Vagina (tissue), 2 donors: ENCODE data around the gene MARCKS. TPM values are rescaled to one million over a fixed set of nuclear protein-coding genes. Genes with fewer than 3 reads are reported as not detected.
A peak's percentile ranks its signal among the peaks of the same experiment; 100 is the strongest.

Experiments used
- DNase-seq, 2 donors: peaks; one replicate each; pipeline ENCODE4 v3.0.0-alpha.2; 2017; ENCODE audit errors: extremely low spot score in 2 of 2
- H3K27ac ChIP-seq: fragments of 200-600 bp; sonication (generic); one replicate; pipeline ENCODE4 v1.5.1; 2019
- H3K27me3 ChIP-seq: fragments of 200-600 bp; sonication (generic); one replicate; pipeline ENCODE4 v1.5.1; 2019
- H3K36me3 ChIP-seq, 2 donors: fragments of 200-600 bp; sonication (generic); one replicate each; pipeline ENCODE4 v1.5.1; 2017 to 2019
- H3K4me1 ChIP-seq: fragments of 200-600 bp; sonication (generic); one replicate; pipeline ENCODE4 v1.5.1; 2019
- H3K4me3 ChIP-seq, 2 donors: fragments of 200-600 bp; sonication (generic); 1 replicate in 1 of 2; 2 replicates in 1 of 2; pipeline ENCODE4 v1.5.1; 2016 to 2019
- H3K9me3 ChIP-seq: fragments of 200-600 bp; sonication (generic); one replicate; pipeline ENCODE4 v1.5.1; 2019
- CTCF ChIP-seq, 3 experiments: fragments of 450-650 bp in 2 of 3; fragments of 200-600 bp in 1 of 3; sonication (generic) in 1 of 3; IDR thresholded peaks; one replicate each; pipeline ENCODE4 v1.5.1; 2017 to 2019; ENCODE audit warnings: antibody characterized with exemption in 3 of 3, mild to moderate bottlenecking in 2 of 3, moderate library complexity in 2 of 3
- POLR2A ChIP-seq, 2 donors: fragments of 450-650 bp; IDR thresholded peaks; one replicate each; pipeline ENCODE4 v1.6.1; 2017; ENCODE audit warnings: antibody characterized with exemption in 2 of 2, mild to moderate bottlenecking in 2 of 2, moderate library complexity in 2 of 2
- POLR2AphosphoS5 ChIP-seq, 2 donors: sonication (generic); formaldehyde crosslinking; IDR thresholded peaks; one replicate each; pipeline ENCODE4 v1.9.0; 2017; ENCODE audit warnings: antibody characterized with exemption in 2 of 2, mild to moderate bottlenecking in 2 of 2, low read depth in 1 of 2; ENCODE audit not compliant: insufficient read depth in 1 of 2
- intact Hi-C: fragments of 100-400 bp; cut with DNase I; formaldehyde crosslinking; loops from one replicate; pipeline ENCODE4 v1.15.1; 2023
- total RNA-seq: library from RNA; depleted of rRNA; stranded (reverse); fragments of >200 nt; gene quantifications from one replicate; pipeline ENCODE4 v1.2.3, GENCODE V29; 2016

The MARCKS gene
- total RNA-seq, 1 donor from 2014 or later = 46.4 TPM

- no peak for TF ChIP-seq POLR2A (IDR thresholded peaks at IDR 0.05)
- TF ChIP-seq CTCF (IDR thresholded peaks at IDR 0.05) = no peak
- TF ChIP-seq POLR2AphosphoS5 (IDR thresholded peaks at IDR 0.05; ENCODE audit: insufficient read depth in 1 of 2, low read depth in 1 of 2) = no peak
- no peaks in the 10 kb centered on the region for H3K9me3 ChIP-seq
- DNase-seq = no peak
- H3K27ac ChIP-seq = no peak overlapping the region
- intact Hi-C loops = no loop called here
- H3K27me3 ChIP-seq = no peaks in the 10 kb centered on the region
- H3K36me3 ChIP-seq = no peaks in the 10 kb centered on the region
- no peaks in the 10 kb centered on the region for H3K4me1 ChIP-seq
- H3K4me3 ChIP-seq = no peak overlapping the region
These were observed 9.7 kb upstream of the MARCKS start for GRCh38 chr6:113847447-113847846.

GRCh38 chr6:113848280-113848679 is 8.9 kb upstream of the MARCKS start:
- H3K27ac ChIP-seq = no peak overlapping the region
- no peaks in the 10 kb centered on the region for H3K9me3 ChIP-seq
- no peaks in the 10 kb centered on the region for H3K36me3 ChIP-seq
- DNase-seq = no peak
- no peak overlapping the region for H3K4me3 ChIP-seq
- TF ChIP-seq POLR2AphosphoS5 (IDR thresholded peaks at IDR 0.05; ENCODE audit: insufficient read depth in 1 of 2, low read depth in 1 of 2) (no peak), POLR2A (IDR thresholded peaks at IDR 0.05) (no peak), CTCF (IDR thresholded peaks at IDR 0.05) (no peak)
- H3K27me3 ChIP-seq = no peaks in the 10 kb centered on the region
- intact Hi-C loops = no loop called here
- H3K4me1 ChIP-seq = no peaks in the 10 kb centered on the region

- Histone ChIP-seq H3K27ac (no peak overlapping the region), H3K27me3 (no peaks in the 10 kb centered on the region), H3K36me3 (no peaks in the 10 kb centered on the region), H3K9me3 (no peaks in the 10 kb centered on the region), H3K4me1 (no peaks in the 10 kb centered on the region), H3K4me3 (no peak overlapping the region)
- DNase-seq = no peak
- TF ChIP-seq POLR2AphosphoS5 (IDR thresholded peaks at IDR 0.05; ENCODE audit: insufficient read depth in 1 of 2, low read depth in 1 of 2) = no peak
- no peak for TF ChIP-seq POLR2A (IDR thresholded peaks at IDR 0.05)
- no peak for TF ChIP-seq CTCF (IDR thresholded peaks at IDR 0.05)
- intact Hi-C loops = no loop called here
These were observed 8.3 kb upstream of the MARCKS start for GRCh38 chr6:113848811-113849210.

- Histone ChIP-seq H3K27me3 (no peaks in the 10 kb centered on the region), H3K36me3 (no peaks in the 10 kb centered on the region), H3K4me3 (no peak overlapping the region), H3K9me3 (no peaks in the 10 kb centered on the region), H3K4me1 (no peaks in the 10 kb centered on the region), H3K27ac (no peak overlapping the region)
- DNase-seq = no peak
- intact Hi-C loops = loop anchor here (5.0 kb wide), 1 partner anchor 281 kb away; no protein-coding TSS in a partner anchor
- no peak for TF ChIP-seq CTCF (IDR thresholded peaks at IDR 0.05)
- no peak for TF ChIP-seq POLR2A (IDR thresholded peaks at IDR 0.05)
- TF ChIP-seq POLR2AphosphoS5 (IDR thresholded peaks at IDR 0.05; ENCODE audit: insufficient read depth in 1 of 2, low read depth in 1 of 2) = no peak
These were observed 3.9 kb upstream of the MARCKS start for GRCh38 chr6:113853252-113853651.

GRCh38 chr6:113854531-113855499 is 2.3 kb upstream of the MARCKS start:
- Histone ChIP-seq H3K36me3 (no peaks in the 10 kb centered on the region), H3K9me3 (no peaks in the 10 kb centered on the region), H3K27me3 (no peaks in the 10 kb centered on the region), H3K27ac (peak overlapping the region; percentile 96), H3K4me1 (no peaks in the 10 kb centered on the region), H3K4me3 (peak overlapping the region; percentile 72 to 79)
- TF ChIP-seq POLR2AphosphoS5 (IDR thresholded peaks at IDR 0.05; ENCODE audit: insufficient read depth in 1 of 2, low read depth in 1 of 2) (peak in 1 of 2 donors; percentile 48), CTCF (IDR thresholded peaks at IDR 0.05) (no peak), POLR2A (IDR thresholded peaks at IDR 0.05) (no peak)
- intact Hi-C loops = loop anchor here (5.0 kb wide), 1 partner anchor 283 kb away; no protein-coding TSS in a partner anchor
- DNase-seq = peak in 1 of 2 donors; percentile 92
